K562 (cell line): Measurements from ENCODE around the gene GADD45B. TPM values are rescaled to one million over a fixed set of nuclear protein-coding genes. Genes with fewer than 3 reads are reported as not detected.

ENCODE experiments used
- ATF4 ChIP-seq: fragments of 450-650 bp; formaldehyde crosslinking; IDR thresholded peaks from 2 replicates; pipeline ENCODE4 v1.4.0; 2022; ENCODE audit warnings: mild to moderate bottlenecking, moderate library complexity
- CTBP1 ChIP-seq: fragments of 450-650 bp; IDR thresholded peaks from 2 replicates; pipeline ENCODE4 v1.6.1; 2016; ENCODE audit warnings: borderline replicate concordance
- PBX2 ChIP-seq, 2 experiments: IDR thresholded peaks in 1 of 2; conservative IDR thresholded peaks in 1 of 2; 2 replicates each; pipeline ENCODE4 v1.6.1; 2016; ENCODE audit warnings: low read depth in 2 of 2, mild to moderate bottlenecking in 1 of 2, missing compliant biosample characterization in 1 of 2, missing genetic modification characterization in 1 of 2, moderate library complexity in 1 of 2
- PKNOX1 ChIP-seq: fragments of 450-650 bp; IDR thresholded peaks from 2 replicates; pipeline ENCODE4 v1.6.1; 2016
- YBX1 ChIP-seq: fragments of 450-650 bp; IDR thresholded peaks from 2 replicates; pipeline ENCODE4 v1.7.1; 2016; ENCODE audit warnings: mild to moderate bottlenecking
- polyA plus RNA-seq, 8 experiments: library from polyadenylated mRNA; depleted of rRNA in 4 of 8; stranded (reverse) in 5 of 8; unstranded in 3 of 8; fragments of >200 nt; fragmentation: Nextera tagmentation in 2 of 8; fragmentation: Illumina TruSeq in 1 of 8; extraction: Ambion mirVana in 2 of 8; extraction: Trizol in 1 of 8; gene quantifications; 2 replicates each; pipeline versions ENCODE4 v1.2.1 to v1.2.3, GENCODE V29; 2011 to 2014; ENCODE audit warnings: inconsistent platforms in 1 of 8, missing spikeins in 1 of 8
- total RNA-seq, 7 experiments: library from RNA; depleted of rRNA in 6 of 7; stranded (reverse); fragments of >200 nt in 6 of 7; fragmentation: Illumina TruSeq in 2 of 7; extraction: Trizol in 2 of 7; gene quantifications; 2 replicates each; pipeline versions ENCODE4 v1.2.1 to v1.2.3, GENCODE V29; 2011 to 2021; ENCODE audit warnings: low replicate concordance in 1 of 7

Gene GADD45B
- total and polyA plus RNA-seq, 9 of the 15 experiments (the other 6 are each of a cell fraction or from before 2014, with no cell fraction given), result 0.06 to 4.1 (median 2.1) TPM

GRCh38 chr19:2440515-2440914 lies 35.4 kb upstream of the GADD45B start (continued):
- TF ChIP-seq PBX2 (CRISPR knock-in tag; IDR thresholded peaks at IDR 0.05; ENCODE audit: low read depth) (no peak), PBX2 (tag; conservative IDR thresholded peaks at IDR 0.05; ENCODE audit: low read depth) (peak; percentile 79), ATF4 (no peak), PKNOX1 (peak; percentile 43; the same call in 1 of the 2 replicates), YBX1 (0 out of 2 replicates have a peak, but pooled peaks have one; percentile 77), CTBP1 (peak; percentile 38; the same call in 1 of the 2 replicates)
- TF ChIP-seq, all 486 proteins: peak for 11
